HG03432 (cell line): Measurements from ENCODE around the gene ZDHHC1.
"Not testable (repeated sequence)": the region's sequence is repeated elsewhere in the genome, so short reads cannot be mapped to it uniquely, and the experiment has no call there.

Experiments used
- ATAC-seq: cut with Tn5 transposase; IDR thresholded peaks from one replicate; pipeline ENCODE4 v1.9.1; 2021; ENCODE audit warnings: mild to moderate bottlenecking, moderate library complexity; ENCODE audit not compliant: unreplicated experiment

ZDHHC1 gene

DNA sequence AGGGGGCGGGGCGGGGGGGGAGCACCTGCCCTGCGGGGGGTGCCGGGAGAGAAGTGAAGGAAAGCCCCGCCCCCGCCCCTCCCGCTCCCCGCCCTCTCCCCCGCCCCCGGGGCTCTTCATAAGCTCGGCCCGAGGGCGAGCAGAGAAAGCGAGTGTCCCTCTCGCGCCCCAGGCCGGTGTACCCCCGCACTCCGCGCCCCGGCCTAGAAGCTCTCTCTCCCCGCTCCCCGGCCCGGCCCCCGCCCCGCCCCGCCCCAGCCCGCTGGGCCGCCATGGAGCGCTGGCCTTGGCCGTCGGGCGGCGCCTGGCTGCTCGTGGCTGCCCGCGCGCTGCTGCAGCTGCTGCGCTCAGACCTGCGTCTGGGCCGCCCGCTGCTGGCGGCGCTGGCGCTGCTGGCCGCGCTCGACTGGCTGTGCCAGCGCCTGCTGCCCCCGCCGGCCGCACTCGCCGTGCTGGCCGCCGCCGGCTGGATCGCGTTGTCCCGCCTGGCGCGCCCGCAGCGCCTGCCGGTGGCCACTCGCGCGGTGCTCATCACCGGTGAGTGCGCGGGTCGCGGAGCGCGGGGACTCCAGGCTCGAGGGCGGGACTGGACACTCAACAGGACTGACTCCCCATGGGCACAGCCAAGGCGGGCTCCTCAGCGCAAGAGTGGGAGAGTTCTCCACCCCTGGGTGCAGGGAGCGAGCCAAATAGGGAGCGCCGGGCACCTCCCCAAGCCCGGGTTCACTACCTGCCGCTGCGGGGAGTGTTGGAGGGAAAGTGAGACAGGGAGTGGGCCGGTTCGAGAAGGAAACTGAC is 14.9 kb upstream of the ZDHHC1 start, which contains the start of gene HSD11B2:
HSD11B2 (plus strand) TSS at position 145 of the 798 bp plus-strand sequence; CDS start at position 273, 128 bp downstream.
- ATAC-seq = no peak

DNA sequence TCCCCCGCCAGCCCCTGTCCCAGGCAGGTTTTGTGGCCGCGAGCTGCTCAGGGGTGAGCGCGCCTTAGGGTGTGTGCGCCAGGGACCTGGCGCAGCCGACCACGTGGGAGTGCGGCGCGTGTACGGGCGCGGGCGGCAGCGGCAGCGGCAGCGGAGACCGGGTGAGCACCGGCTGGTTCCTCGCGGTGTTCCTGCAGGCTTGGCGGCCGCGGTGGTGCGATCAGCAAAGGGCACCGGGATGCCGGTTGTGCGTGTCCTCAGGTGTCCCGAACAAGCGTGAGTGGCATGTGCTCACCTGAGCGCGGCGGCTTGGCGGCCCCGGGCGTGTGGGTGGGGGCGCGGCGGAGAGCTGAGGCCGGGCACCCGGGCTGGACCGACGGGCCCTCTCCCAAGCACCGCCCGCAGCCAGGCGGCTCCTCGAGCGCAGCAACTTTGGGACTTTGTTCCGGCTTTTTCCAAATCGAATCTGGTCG is 14.3 kb upstream of the ZDHHC1 start:
- ATAC-seq = no peak

DNA sequence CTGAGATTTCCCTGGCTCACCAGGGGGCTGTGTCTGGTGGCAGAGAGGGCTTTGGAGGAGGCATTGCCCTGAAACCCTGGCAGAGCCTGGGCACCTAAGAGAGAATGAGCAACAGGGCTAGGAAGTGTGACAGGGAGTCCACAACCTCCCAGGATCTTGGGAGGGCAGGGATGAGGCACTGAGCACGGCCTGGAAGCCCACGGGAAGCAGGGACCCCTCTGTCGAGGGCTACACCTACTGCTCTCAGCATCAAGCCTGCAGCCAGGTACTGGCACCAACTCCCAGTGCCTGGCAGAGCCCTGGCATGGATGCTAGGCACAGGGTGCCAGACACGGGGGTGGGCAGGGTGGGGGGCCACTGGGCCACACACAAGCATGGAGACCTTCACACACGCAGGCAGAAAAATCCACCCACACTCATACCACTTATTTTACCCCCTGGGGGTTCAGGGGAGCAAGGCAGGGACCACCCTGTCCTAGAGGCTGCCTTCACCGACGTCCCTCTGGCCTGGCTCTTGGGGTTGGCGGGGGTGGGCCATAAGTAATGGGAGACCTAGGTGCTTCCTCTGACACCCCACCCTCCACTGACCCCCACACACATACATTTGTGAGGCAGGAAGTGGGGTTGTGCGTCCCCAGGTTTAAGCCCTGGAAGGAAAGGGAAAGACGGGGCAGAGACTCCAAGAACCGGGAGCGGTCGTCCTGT is 13.7 kb upstream of the ZDHHC1 start:
- ATAC-seq = no peak

GRCh38 chr16:67429053-67429798 is 12.9 kb upstream of the ZDHHC1 start:
- no peak for ATAC-seq

DNA sequence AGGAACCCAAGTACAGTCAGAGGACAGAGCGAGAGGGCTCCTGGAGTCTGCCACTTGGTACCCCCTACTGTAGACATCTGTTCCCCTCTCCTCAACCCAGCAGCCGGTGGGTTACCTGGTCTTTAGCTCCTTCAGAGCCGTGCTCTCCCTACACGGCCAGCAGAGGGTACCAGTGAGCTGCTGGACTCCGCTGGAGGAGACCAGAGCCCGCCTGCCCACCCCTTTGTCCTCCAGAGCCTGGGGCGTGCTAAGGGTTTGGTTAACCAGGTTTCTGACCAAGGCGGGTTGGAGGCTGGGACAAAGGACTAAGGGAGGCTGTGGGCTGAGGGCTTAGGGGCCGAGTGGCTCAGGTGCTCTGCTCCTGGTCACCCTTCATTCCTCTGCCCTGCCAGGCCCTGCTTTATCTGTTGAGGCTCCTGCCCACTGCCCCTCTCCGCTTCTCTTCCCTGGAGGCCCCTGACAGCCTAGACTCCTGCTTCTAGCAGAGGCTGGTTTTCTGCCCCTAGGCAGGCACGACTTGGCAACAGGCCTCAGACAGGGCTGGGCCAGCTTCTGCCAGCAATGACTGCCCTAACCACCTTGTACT is 12.0 kb upstream of the ZDHHC1 start:
- no peak for ATAC-seq

DNA sequence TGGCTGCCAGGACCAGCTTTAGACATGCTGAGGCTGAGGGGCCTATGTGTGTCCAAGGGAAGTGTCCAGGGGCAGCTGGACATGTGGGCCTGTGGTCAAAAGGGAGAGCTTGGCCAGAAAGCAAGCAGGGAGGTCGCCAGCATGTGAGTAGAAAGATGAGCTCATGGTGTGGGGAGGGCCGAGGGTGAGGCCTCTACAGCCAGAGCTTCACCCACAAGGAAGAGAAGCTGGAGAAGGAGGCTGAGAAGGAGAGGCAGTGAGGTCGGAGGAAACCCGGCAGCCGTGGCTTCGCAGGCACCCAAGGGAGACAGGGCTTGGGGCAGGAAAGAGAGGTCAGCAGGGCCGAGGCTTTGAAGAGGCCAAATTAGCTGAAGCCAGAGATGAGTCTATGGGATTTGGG is 10.7 kb upstream of the ZDHHC1 start:
- no peak for ATAC-seq

- ATAC-seq = no peak
Measured at GRCh38 chr16:67426022-67426421, 9.7 kb upstream of the ZDHHC1 start.

GRCh38 chr16:67425580-67425979 is 9.3 kb upstream of the ZDHHC1 start:
- ATAC-seq = no peak

GRCh38 chr16:67425061-67425460 is 8.8 kb upstream of the ZDHHC1 start:
- no peak for ATAC-seq

DNA sequence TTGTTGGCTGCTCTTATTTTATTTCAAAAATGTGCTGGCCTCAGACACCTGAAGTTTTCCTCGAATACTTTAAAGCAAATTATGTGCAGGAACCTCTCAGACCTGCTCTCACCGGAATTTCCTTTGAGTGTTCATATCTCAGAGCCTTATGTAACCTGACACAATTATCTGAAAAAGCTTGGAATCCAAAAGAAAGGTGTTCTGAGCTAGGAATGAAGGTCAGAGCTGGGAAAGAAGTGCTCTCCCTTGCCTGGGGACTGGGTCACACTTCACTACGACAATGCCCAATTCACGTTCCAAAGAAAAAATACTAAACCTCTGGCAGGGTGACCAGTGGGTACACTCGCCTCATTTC is 8.0 kb upstream of the ZDHHC1 start:
- ATAC-seq = no peak

- no peak for ATAC-seq
Measured at GRCh38 chr16:67423611-67424260, 7.5 kb upstream of the ZDHHC1 start.

GRCh38 chr16:67423015-67423414 is 6.7 kb upstream of the ZDHHC1 start:
- ATAC-seq = no peak

DNA sequence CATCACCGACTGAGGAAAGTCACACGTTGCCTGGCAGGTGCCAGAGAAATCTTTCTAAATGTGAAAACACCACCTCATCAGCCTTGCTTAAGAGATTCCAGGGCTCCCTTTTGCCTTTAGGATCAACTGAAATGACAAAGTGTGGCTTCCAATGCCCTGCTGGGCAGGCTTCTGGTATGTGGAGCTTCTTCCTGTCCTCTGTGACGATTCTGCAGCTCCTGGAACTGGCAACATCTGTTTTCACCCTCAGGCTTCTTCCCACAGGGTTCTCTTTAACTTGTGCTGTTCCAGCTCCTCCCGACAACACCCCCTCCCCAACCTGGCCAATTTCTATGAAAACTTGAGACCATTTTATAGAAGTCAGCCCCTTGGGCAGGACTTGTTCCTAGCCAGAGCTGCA is 4.8 kb upstream of the ZDHHC1 start:
- no peak for ATAC-seq

DNA sequence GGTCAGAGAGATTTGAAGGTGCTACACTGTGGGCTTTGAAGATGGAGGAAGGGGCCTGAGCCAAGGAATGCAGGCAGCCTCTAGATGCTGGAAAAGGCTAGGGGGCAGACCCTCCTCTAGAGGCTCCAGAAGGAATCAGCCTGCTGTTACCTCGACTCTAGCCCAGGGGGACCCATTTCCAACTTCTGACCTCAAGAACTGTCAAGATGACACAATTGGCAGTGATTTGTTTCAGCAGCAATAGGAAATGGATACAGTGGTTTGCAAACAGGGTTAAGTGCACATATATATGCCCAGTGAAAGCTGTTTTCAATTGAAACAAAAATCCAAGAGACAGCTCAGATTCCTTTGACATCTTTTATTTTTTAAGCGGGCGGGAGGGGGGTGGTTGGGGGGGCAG is 3.7 kb upstream of the ZDHHC1 start:
- no peak for ATAC-seq

GRCh38 chr16:67419502-67419901 is 3.2 kb upstream of the ZDHHC1 start:
- ATAC-seq = no peak

DNA sequence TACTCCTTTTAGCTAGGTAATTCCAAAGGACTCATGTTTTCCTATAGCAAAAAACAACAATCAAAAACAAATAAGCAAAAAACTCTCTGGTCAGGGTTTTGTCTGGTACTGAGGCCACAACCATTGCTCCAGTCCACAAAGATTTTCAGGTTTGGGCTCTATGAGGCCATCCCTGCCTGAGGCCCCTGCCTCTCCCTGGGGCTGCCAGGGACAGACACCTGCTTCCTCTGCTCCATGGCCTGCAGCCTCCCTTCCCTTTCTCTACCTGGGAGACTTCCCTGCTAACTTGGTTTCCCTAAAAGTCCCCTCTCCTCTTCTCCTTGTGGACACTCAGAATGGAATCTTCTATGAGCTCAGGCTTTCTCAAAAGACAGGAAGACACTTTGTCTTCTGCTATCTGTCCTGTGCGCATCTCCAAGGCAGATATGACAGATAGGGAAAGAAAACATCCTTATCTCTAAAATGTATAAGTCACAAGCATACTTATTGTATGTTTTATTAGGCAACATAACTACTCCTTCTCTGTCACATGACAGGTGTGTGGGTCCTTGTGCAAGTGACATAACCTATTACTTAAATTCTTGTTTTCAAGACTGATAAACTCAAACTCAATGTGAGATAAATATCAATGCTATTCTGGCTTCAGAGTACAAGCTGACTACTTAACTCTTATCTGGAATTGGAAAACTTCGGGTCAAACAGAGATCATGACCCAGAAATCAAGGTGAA is 1.2 kb upstream of the ZDHHC1 start:
- ATAC-seq = no peak

DNA sequence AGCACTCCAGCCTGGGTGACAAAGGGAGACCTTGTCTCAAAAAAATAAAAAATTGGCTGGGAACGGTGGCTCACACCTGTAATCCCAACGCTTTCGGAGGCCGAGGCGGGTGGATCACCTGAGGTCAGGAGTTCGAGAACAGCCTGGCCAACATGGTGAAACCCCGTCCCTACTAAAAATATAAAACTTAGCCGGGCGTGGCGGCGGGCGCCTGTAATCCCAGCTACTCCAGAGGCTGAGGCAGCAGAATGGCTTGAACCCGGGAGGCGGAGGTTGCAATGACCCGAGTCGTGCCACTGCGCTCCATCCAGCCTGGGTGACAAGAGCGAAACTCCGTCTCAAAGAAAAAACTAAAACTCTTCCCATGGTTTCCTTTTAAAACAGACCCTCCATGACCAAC is 856 bp downstream of the ZDHHC1 start:
- ATAC-seq = not testable (repeated sequence)

- no peak for ATAC-seq
Measured at GRCh38 chr16:67413978-67414911, 2.0 kb downstream of the ZDHHC1 start.

DNA sequence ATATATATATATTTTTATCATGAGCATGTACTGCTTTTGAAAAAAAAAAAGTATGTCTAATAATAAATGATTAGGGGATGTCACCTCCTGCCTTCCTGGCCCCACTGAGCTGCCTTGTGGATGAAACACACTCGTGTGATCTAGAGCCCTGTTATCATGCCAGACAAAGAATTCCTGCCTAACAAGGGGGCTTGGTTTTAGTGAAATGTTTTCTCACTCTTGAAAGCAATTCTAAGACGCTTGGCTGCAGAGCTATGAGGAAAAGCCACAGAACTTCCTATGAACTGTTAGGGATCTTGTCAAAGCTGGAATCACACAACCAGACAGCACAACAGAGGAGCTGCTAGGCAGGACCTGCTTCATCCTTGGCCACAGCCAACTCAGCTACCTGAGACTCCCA is 4.0 kb downstream of the ZDHHC1 start:
- no peak for ATAC-seq
